Measurements from ENCODE around the gene RHOBTB3.
"Not testable (repeated sequence)": the region's sequence is repeated elsewhere in the genome, so short reads cannot be mapped to it uniquely, and the experiment has no call there.

Gene RHOBTB3

GRCh38 chr5:95812074-95812471, 80.9 kb downstream of the RHOBTB3 start:
- Histone ChIP-seq H3K4me1 (ENCODE audit: control insufficient read depth, insufficient read depth, low read length, unreplicated experiment) (peaks cover 41% of the 10 kb centered on the region), H3K36me3 (ENCODE audit: insufficient read depth, low read length) (peaks cover 34% of the 10 kb centered on the region), H3K79me2 (ENCODE audit: control insufficient read depth, insufficient read depth, low read length, unreplicated experiment) (peaks cover 6% of the 10 kb centered on the region), H2AFZ (ENCODE audit: low read length, unreplicated experiment) (no peak overlapping the region), H3K4me3 (ENCODE audit: low read depth, low read length) (no peak overlapping the region), H3K27me3 (ENCODE audit: insufficient read depth, low read length) (no peaks in the 10 kb centered on the region), H3K27ac (ENCODE audit: low read depth, low read length) (no peak overlapping the region)

- not testable (repeated sequence) for H3K4me3 ChIP-seq (ENCODE audit: low read depth, low read length); H2AFZ ChIP-seq (ENCODE audit: low read length, unreplicated experiment); H3K27me3 ChIP-seq (ENCODE audit: insufficient read depth, low read length); H3K27ac ChIP-seq (ENCODE audit: low read depth, low read length)
- Histone ChIP-seq H3K79me2 (ENCODE audit: control insufficient read depth, insufficient read depth, low read length, unreplicated experiment) (peaks cover 16% of the 10 kb centered on the region), H3K4me1 (ENCODE audit: control insufficient read depth, insufficient read depth, low read length, unreplicated experiment) (peaks cover 48% of the 10 kb centered on the region), H3K36me3 (ENCODE audit: insufficient read depth, low read length) (peaks cover 34% of the 10 kb centered on the region)
Observed at GRCh38 chr5:95813035-95813434, 81.9 kb downstream of the RHOBTB3 start.

GRCh38 chr5:95815155-95815729, 84.1 kb downstream of the RHOBTB3 start:
- peaks cover 39% of the 10 kb centered on the region for H3K36me3 ChIP-seq (ENCODE audit: insufficient read depth, low read length)
- H2AFZ ChIP-seq (ENCODE audit: low read length, unreplicated experiment), result no peak overlapping the region

GRCh38 chr5:95816341-95816740, 85.2 kb downstream of the RHOBTB3 start:
- Histone ChIP-seq H3K4me3 (ENCODE audit: low read depth, low read length) (no peak overlapping the region), H3K79me2 (ENCODE audit: control insufficient read depth, insufficient read depth, low read length, unreplicated experiment) (peaks cover 47% of the 10 kb centered on the region), H3K4me1 (ENCODE audit: control insufficient read depth, insufficient read depth, low read length, unreplicated experiment) (peaks cover 31% of the 10 kb centered on the region), H3K36me3 (ENCODE audit: insufficient read depth, low read length) (peaks cover 39% of the 10 kb centered on the region), H3K27me3 (ENCODE audit: insufficient read depth, low read length) (no peaks in the 10 kb centered on the region), H3K27ac (ENCODE audit: low read depth, low read length) (no peak overlapping the region), H2AFZ (ENCODE audit: low read length, unreplicated experiment) (no peak overlapping the region)

More at GRCh38 chr5:95815155-95815729, 84.1 kb downstream of the RHOBTB3 start:
- H3K79me2 ChIP-seq (ENCODE audit: control insufficient read depth, insufficient read depth, low read length, unreplicated experiment), result peaks cover 36% of the 10 kb centered on the region
- H3K27ac ChIP-seq (ENCODE audit: low read depth, low read length), result no peak overlapping the region
- peaks cover 40% of the 10 kb centered on the region for H3K4me1 ChIP-seq (ENCODE audit: control insufficient read depth, insufficient read depth, low read length, unreplicated experiment)
- no peak overlapping the region for H3K4me3 ChIP-seq (ENCODE audit: low read depth, low read length)
- no peaks in the 10 kb centered on the region for H3K27me3 ChIP-seq (ENCODE audit: insufficient read depth, low read length)

- H3K27ac ChIP-seq (ENCODE audit: low read depth, low read length), result no peak overlapping the region
- no peak overlapping the region for H2AFZ ChIP-seq (ENCODE audit: low read length, unreplicated experiment)
- peaks cover 39% of the 10 kb centered on the region for H3K36me3 ChIP-seq (ENCODE audit: insufficient read depth, low read length)
- H3K4me3 ChIP-seq (ENCODE audit: low read depth, low read length), result no peak overlapping the region
- peaks cover 31% of the 10 kb centered on the region for H3K4me1 ChIP-seq (ENCODE audit: control insufficient read depth, insufficient read depth, low read length, unreplicated experiment)
- peaks cover 51% of the 10 kb centered on the region for H3K79me2 ChIP-seq (ENCODE audit: control insufficient read depth, insufficient read depth, low read length, unreplicated experiment)
- no peaks in the 10 kb centered on the region for H3K27me3 ChIP-seq (ENCODE audit: insufficient read depth, low read length)
Observed at GRCh38 chr5:95816776-95817175, 85.6 kb downstream of the RHOBTB3 start.

GRCh38 chr5:95817430-95817829, 86.3 kb downstream of the RHOBTB3 start:
- Histone ChIP-seq H3K27me3 (ENCODE audit: insufficient read depth, low read length) (no peaks in the 10 kb centered on the region), H2AFZ (ENCODE audit: low read length, unreplicated experiment) (no peak overlapping the region), H3K79me2 (ENCODE audit: control insufficient read depth, insufficient read depth, low read length, unreplicated experiment) (peaks cover 57% of the 10 kb centered on the region), H3K36me3 (ENCODE audit: insufficient read depth, low read length) (peaks cover 39% of the 10 kb centered on the region), H3K4me3 (ENCODE audit: low read depth, low read length) (peak overlapping the region; percentile 53; the same call in 1 of the 2 replicates), H3K4me1 (ENCODE audit: control insufficient read depth, insufficient read depth, low read length, unreplicated experiment) (peaks cover 25% of the 10 kb centered on the region), H3K27ac (ENCODE audit: low read depth, low read length) (no peak overlapping the region)

- Histone ChIP-seq H3K4me1 (ENCODE audit: control insufficient read depth, insufficient read depth, low read length, unreplicated experiment) (peaks cover 27% of the 10 kb centered on the region), H3K4me3 (ENCODE audit: low read depth, low read length) (peak overlapping the region; percentile 53), H3K27ac (ENCODE audit: low read depth, low read length) (no peak overlapping the region), H2AFZ (ENCODE audit: low read length, unreplicated experiment) (no peak overlapping the region), H3K36me3 (ENCODE audit: insufficient read depth, low read length) (peaks cover 37% of the 10 kb centered on the region), H3K27me3 (ENCODE audit: insufficient read depth, low read length) (no peaks in the 10 kb centered on the region), H3K79me2 (ENCODE audit: control insufficient read depth, insufficient read depth, low read length, unreplicated experiment) (peaks cover 57% of the 10 kb centered on the region)
Observed at GRCh38 chr5:95818181-95819147, 87.3 kb downstream of the RHOBTB3 start.

GRCh38 chr5:95821110-95822021, 90.2 kb downstream of the RHOBTB3 start:
- Histone ChIP-seq H3K79me2 (ENCODE audit: control insufficient read depth, insufficient read depth, low read length, unreplicated experiment) (peaks cover 57% of the 10 kb centered on the region), H3K27me3 (ENCODE audit: insufficient read depth, low read length) (no peaks in the 10 kb centered on the region), H3K4me3 (ENCODE audit: low read depth, low read length) (peak overlapping the region; percentile 96), H3K4me1 (ENCODE audit: control insufficient read depth, insufficient read depth, low read length, unreplicated experiment) (peaks cover 38% of the 10 kb centered on the region), H3K36me3 (ENCODE audit: insufficient read depth, low read length) (peaks cover 11% of the 10 kb centered on the region; the same call in 1 of the 2 replicates), H2AFZ (ENCODE audit: low read length, unreplicated experiment) (peak overlapping the region; percentile 42), H3K27ac (ENCODE audit: low read depth, low read length) (peak overlapping the region; percentile 94)

GRCh38 chr5:95822043-95822541, 91.0 kb downstream of the RHOBTB3 start:
- Histone ChIP-seq H2AFZ (ENCODE audit: low read length, unreplicated experiment) (peak overlapping the region; percentile 42), H3K79me2 (ENCODE audit: control insufficient read depth, insufficient read depth, low read length, unreplicated experiment) (peaks cover 51% of the 10 kb centered on the region), H3K36me3 (ENCODE audit: insufficient read depth, low read length) (0 out of 2 replicates have a peak, but pooled peaks cover 6% of the 10 kb centered on the region), H3K27me3 (ENCODE audit: insufficient read depth, low read length) (no peaks in the 10 kb centered on the region), H3K4me1 (ENCODE audit: control insufficient read depth, insufficient read depth, low read length, unreplicated experiment) (peaks cover 38% of the 10 kb centered on the region), H3K27ac (ENCODE audit: low read depth, low read length) (peak overlapping the region; percentile 94), H3K4me3 (ENCODE audit: low read depth, low read length) (peak overlapping the region; percentile 96)
